ENCODE measurements around the gene TK2. TPM values are rescaled to one million over a fixed set of nuclear protein-coding genes. Genes with fewer than 3 reads are reported as not detected.
"Not testable (repeated sequence)": the region's sequence is repeated elsewhere in the genome, so short reads cannot be mapped to it uniquely, and the experiment has no call there.

TK2 gene
- total RNA-seq, 1 experiment from 2014 or later, result 31.2 TPM

DNA sequence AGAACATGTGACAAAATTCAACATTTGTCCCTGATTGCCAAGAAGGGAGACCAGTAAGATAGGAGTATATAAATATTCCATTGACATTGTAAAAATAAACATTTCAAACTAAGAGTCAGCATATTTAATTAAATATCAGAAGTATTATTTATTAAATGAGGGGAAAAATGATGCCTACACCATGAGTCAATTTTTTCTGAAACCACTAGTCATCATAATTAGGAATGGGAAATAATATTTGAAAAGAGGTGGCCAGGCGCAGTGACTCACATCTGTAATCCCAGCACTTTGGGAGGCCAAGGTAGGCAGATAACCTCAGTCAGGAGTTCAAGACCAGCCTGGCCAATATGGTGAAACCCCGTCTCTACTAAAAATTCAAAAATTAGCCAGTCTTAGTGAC is 18.4 kb upstream of the TK2 start:
- ChIA-PET CTCF (no interaction called here), POLR2A (no interaction called here)
- no peaks in the 10 kb centered on the region for H3K9me3 Mint-ChIP-seq (ENCODE audit: unreplicated experiment)
- TF ChIP-seq, protein P1, sequence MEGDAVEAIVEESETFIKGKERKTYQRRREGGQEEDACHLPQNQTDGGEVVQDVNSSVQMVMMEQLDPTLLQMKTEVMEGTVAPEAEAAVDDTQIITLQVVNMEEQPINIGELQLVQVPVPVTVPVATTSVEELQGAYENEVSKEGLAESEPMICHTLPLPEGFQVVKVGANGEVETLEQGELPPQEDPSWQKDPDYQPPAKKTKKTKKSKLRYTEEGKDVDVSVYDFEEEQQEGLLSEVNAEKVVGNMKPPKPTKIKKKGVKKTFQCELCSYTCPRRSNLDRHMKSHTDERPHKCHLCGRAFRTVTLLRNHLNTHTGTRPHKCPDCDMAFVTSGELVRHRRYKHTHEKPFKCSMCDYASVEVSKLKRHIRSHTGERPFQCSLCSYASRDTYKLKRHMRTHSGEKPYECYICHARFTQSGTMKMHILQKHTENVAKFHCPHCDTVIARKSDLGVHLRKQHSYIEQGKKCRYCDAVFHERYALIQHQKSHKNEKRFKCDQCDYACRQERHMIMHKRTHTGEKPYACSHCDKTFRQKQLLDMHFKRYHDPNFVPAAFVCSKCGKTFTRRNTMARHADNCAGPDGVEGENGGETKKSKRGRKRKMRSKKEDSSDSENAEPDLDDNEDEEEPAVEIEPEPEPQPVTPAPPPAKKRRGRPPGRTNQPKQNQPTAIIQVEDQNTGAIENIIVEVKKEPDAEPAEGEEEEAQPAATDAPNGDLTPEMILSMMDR (IDR thresholded peaks at IDR 0.05; ENCODE audit: unreplicated experiment), result no peak
- H3K4me3 Mint-ChIP-seq (ENCODE audit: unreplicated experiment), result no peak overlapping the region
- BruUV-seq (replicated peaks), result no TSS peak
- intact Hi-C loops (cut with micrococcal nuclease), result no loop called here
- no peak overlapping the region for H3K27ac Mint-ChIP-seq (ENCODE audit: low read depth, unreplicated experiment)
- no peak for DNase-seq (ENCODE audit: unreplicated experiment)
- no peaks in the 10 kb centered on the region for H3K27me3 Mint-ChIP-seq (ENCODE audit: insufficient read depth, unreplicated experiment)
- H3K4me1 Mint-ChIP-seq (ENCODE audit: insufficient read depth, unreplicated experiment), result peaks cover 16% of the 10 kb centered on the region
- H3K36me3 Mint-ChIP-seq (ENCODE audit: insufficient read depth, unreplicated experiment), result peaks cover 35% of the 10 kb centered on the region

DNA sequence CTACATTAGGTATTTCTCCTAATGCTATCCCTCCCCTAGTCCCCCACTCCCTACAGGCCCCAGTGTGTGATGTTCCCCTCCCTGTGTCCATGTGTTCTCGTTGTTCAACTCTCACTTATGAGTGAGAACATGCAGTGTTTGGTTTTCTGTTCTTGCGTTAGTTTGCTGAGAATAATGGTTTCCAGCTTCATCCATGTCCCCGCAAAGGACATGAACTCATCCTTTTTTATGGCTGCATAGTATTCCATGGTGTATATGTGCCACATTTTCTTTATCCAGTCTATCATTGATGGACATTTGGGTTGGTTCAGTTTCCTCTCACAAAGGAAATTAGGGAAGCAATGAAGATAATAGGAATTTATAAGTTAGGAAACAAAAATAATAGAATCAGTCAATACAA is 17.3 kb upstream of the TK2 start:
- H3K27ac Mint-ChIP-seq (ENCODE audit: low read depth, unreplicated experiment); intact Hi-C loops (cut with micrococcal nuclease); DNase-seq (ENCODE audit: unreplicated experiment); H3K4me3 Mint-ChIP-seq (ENCODE audit: unreplicated experiment); BruUV-seq (replicated peaks); H3K27me3 Mint-ChIP-seq (ENCODE audit: insufficient read depth, unreplicated experiment); H3K9me3 Mint-ChIP-seq (ENCODE audit: unreplicated experiment): not testable (repeated sequence)
- Mint-ChIP-seq H3K36me3 (ENCODE audit: insufficient read depth, unreplicated experiment) (peaks cover 37% of the 10 kb centered on the region), H3K4me1 (ENCODE audit: insufficient read depth, unreplicated experiment) (peaks cover 16% of the 10 kb centered on the region)
- POLR2A ChIA-PET, result interaction anchor here (0.6 kb wide), 1 partner anchor 18 kb away, joined by 3 read pairs; no protein-coding TSS in a partner anchor
- CTCF ChIA-PET, result interaction anchor here (1.2 kb wide), 1 partner anchor 300 kb away, joined by 3 read pairs; no protein-coding TSS in a partner anchor

DNA sequence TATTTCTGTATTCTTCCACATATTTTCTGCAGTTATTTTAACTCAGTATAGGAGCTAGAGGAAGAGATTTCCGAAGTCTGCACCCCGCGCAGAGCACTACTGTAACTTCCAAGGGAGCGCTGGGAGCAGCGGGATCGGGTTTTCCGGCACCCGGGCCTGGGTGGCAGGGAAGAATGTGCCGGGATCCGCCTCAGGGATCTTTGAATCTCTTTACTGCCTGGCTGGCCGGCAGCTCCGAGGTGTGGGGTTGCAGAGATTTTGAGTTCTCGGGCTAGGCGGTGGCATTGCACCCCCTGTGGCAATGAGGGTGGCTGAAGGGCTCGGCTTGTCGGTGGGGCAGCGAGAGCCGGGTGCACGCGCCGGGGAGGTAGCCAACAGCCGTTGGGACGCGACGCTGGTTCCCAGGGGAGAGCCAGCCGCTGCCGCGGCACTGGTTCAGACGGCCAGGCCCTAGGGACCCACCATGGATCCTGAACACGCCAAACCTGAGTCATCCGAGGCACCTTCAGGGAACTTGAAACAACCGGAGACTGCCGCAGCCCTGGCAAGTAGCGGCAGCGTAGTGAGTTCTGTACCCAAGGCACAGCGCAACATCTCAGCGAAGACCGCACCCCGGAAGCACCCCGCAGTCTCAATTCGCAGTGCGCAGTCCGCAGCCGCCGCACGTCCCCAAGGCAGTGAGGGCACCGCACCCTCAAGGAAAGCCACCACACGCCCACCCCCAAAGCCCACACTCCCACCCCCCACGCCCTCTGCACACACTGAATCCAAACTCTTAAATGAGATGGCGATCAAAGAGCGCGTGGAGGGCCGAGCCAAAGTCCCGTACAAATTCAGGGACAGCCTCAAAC is 16.4 kb upstream of the TK2 start, which contains the start of gene CMTM1:
Gene CMTM1 (plus strand): TSS at position 389 of the 851 bp plus-strand sequence. CDS start 75 bp downstream, at position 464.
- ChIA-PET CTCF (interaction anchor here (0.6 to 1.3 kb wide), 2 partner anchors 13 to 188 kb away, joined by 3 read pairs; partner anchors contain the start of gene CMTM2), POLR2A (interaction anchor here (0.6 to 1.1 kb wide), 2 partner anchors 14 to 54 kb away, joined by 3 read pairs; partner anchors contain the start of gene CKLF)
- Mint-ChIP-seq H3K27ac (ENCODE audit: low read depth, unreplicated experiment) (no peak within 1 kb of the TSS), H3K9me3 (ENCODE audit: unreplicated experiment) (no peaks in the 10 kb centered on the region), H3K27me3 (ENCODE audit: insufficient read depth, unreplicated experiment) (no peaks in the 10 kb centered on the region), H3K4me3 (ENCODE audit: unreplicated experiment) (no peak within 1 kb of the TSS), H3K4me1 (ENCODE audit: insufficient read depth, unreplicated experiment) (peaks cover 16% of the 10 kb centered on the region), H3K36me3 (ENCODE audit: insufficient read depth, unreplicated experiment) (peaks cover 47% of the 10 kb centered on the region)
- no TSS peak for BruUV-seq (replicated peaks)
- TF ChIP-seq, protein P1 (IDR thresholded peaks at IDR 0.05; ENCODE audit: unreplicated experiment), result no peak
- DNase-seq (ENCODE audit: unreplicated experiment), result no peak
- intact Hi-C loops (cut with micrococcal nuclease), result no loop called here

- H3K4me1 Mint-ChIP-seq (ENCODE audit: insufficient read depth, unreplicated experiment), result no peaks in the 10 kb centered on the region
- no peaks in the 10 kb centered on the region for H3K9me3 Mint-ChIP-seq (ENCODE audit: unreplicated experiment)
- no peak for DNase-seq (ENCODE audit: unreplicated experiment)
- peaks cover 56% of the 10 kb centered on the region for H3K36me3 Mint-ChIP-seq (ENCODE audit: insufficient read depth, unreplicated experiment)
- intact Hi-C loops (cut with micrococcal nuclease), result no loop called here
- ChIA-PET POLR2A (interaction anchor here (0.6 to 2.1 kb wide), 3 partner anchors 13 to 211 kb away, joined by 3 to 6 read pairs (median 4); no protein-coding TSS in a partner anchor), CTCF (interaction anchor here (0.6 to 4.5 kb wide), 33 partner anchors 7 to 338 kb away, joined by 3 to 36 read pairs (median 4); partner anchors contain the start of genes CMTM2 and DYNC1LI2)
- H3K4me3 Mint-ChIP-seq (ENCODE audit: unreplicated experiment), result no peak overlapping the region
- BruUV-seq (replicated peaks), result no TSS peak
- H3K27ac Mint-ChIP-seq (ENCODE audit: low read depth, unreplicated experiment), result no peak overlapping the region
- H3K27me3 Mint-ChIP-seq (ENCODE audit: insufficient read depth, unreplicated experiment), result no peaks in the 10 kb centered on the region
- TF ChIP-seq, protein P1 (IDR thresholded peaks at IDR 0.05; ENCODE audit: unreplicated experiment), result no peak
Measured at GRCh38 chr16:66563574-66564334, 13.8 kb upstream of the TK2 start.

All from MCF 10A (cell line).